HG03439 (cell line): ENCODE results near the gene CTU1.

Source experiments
- ATAC-seq: cut with Tn5 transposase; IDR thresholded peaks from one replicate; pipeline ENCODE4 v1.9.1; 2021; ENCODE audit warnings: mild to moderate bottlenecking, moderate library complexity; ENCODE audit not compliant: unreplicated experiment

CTU1 gene

DNA sequence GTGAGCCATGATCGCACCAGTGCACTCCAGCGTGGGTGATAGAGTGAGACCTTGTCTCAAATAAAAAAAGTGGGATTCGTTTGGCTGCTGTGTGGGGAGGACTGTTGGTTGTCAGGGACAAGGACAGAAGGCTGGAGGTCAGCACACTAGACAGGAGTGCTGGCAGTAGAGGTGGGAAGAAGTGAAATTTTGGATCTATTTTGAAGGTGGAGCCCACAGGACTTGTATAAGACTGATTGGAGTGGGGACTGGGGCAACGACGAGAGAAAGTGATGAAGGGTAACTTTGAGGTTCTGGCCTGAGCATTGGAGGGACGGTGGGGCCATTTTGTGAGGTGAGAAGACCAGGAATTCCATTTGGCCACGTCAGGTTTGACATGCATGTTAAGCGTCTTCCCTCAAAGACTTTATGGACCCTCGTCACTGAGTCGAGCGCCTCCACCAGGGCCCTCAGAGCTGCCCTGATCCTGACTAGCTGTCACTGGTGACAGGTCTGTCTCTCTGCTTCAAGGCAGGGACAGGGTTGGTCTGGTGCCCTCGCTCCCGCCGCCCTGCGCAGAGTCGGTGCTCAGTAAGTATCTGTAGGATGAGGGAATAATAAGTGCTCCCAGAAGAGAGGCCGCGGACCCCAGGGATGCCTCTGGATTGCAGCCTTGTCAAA lies 673 bp downstream of the CTU1 start:
- ATAC-seq = peak; percentile 4

DNA sequence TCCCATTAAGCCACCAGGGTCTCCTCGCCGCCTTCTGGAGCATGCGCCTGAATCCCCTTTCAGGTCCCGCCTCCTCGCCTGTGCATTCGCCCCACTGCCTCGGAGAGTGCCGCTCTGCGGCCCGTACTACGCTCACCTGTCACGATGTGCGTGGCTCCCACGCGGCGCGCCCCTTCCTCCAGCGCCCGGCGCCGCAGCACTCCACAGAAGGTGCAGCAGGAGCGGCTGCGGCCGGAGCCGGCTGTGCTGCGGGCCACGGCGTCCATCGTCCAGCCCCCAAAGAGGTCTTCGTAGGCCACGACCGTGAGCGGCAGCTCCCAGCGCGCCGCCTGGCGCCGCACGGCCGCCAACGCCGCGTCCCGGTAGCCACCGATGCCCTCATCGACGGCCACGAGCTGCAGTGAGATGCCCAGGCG lies 4.3 kb downstream of the CTU1 start:
- no peak for ATAC-seq

DNA sequence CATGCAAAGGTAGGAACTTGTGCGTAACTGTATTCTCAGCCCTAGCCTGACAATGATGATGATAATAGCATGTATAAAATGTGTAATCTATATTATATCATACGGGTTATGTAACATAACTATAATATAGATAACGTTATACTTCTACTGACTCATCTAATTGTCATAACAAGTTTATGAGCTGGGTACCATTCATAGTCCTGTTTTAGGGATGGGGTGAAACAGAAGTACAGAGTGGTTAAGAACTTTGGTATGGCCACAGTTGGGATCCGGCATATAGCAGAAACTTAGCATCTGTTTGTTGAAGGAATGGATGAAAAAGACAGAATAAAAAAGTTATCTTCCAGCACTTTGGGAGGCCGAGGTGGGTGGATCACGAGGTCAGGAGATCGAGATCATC lies 5.2 kb downstream of the CTU1 start:
- no peak for ATAC-seq

DNA sequence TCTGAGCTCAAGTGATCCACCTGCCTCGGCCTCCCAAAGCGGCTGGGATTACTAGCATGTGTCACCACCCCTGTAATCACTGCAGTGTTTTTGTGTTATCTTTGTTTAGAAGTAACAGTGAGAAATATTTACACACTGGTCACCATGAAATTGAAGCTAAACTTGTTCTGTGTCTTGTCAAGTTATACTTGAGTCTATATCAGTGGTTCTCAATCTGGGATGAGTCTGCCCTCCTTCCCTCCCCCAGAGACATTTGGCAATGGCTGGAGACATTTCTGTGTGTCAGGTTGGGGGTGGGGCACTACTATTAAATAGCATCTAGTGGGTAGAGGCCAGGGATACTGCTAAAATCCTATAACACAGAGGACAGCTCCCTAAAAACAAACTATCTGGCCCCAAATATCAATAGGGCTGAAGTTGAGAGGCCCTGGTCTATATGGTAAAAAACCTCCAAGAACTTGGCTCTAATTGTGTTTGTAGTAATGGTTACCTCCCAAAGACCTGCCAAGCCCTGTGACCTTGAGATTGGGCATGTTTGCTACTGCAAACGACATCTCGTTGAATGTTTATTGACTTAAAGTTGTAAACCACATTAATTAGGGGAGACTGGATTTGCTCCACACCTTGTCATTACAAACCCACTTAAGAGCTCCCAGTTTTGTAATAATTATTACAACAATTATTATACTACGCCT lies 6.9 kb downstream of the CTU1 start:
- ATAC-seq = no peak

DNA sequence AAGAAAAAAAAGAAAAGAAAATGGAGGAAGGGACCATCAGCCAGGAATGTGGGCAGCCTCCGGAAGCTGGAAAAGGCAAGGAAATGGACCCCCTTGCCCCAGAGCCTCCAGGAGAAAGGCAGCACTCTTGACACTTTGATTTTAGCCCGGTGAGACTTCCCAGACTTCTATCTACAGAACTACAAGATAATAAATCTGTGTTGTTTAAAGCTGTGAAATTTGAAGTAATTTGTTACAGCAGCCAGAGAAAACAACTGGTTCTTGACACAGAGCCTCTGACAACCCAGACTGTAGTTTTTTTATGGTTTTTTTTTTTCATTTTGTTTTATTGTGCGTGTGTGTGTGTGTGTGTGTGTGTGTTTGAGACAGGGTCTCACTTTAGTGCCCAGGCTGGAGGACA lies 7.6 kb downstream of the CTU1 start:
- ATAC-seq = no peak

DNA sequence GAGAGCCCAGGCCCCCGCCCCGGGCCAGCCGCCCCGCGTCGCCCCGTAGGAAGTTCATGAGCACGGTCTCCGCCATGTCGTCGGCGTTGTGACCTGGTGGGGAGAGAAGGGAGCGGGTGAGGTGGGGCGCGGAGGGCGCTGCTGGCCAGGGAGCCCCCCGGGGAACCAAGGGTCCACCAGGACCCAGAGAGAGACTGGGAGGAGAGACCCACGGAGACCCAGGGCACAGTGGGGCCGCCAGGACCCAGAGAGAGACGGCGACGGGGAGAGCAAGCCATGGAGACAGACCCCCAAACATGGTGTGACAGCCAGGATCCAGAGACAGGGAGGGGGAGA lies 9.2 kb downstream of the CTU1 start:
- ATAC-seq = no peak

DNA sequence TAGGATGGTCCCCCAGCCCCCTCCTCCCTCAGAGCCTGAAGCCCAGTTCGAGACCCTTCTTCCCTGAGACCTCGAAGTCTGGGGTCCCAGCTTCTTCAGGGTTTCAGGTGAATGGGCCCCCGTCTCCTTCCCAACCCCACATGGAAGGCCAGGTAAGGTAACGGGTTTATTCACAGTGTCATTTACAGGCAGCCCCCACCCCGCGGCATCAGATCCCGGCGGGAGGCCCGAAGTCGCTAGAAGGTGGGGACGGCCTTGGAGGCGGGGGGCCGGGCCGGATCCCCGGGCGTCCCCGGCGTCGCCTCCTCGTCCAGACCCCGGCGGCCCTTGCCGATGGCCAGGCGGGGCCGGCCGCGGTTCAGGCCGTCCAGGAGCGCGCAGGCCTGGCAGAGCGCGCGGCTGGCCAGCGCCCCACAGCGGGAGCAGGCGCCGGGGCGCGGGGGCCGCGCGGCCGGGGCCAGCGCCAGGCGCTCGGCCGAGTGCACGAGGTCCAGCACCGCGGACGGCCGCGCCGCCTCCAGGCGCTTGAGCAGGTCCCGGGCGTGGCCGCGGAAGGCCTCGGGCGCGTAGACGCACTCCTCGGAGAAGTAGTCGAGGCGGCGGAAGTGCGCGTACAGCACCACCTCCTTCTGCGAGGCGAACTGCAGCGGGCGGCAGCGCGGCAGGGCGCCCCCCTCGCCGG lies 9.7 kb downstream of the CTU1 start:
- ATAC-seq = no peak

DNA sequence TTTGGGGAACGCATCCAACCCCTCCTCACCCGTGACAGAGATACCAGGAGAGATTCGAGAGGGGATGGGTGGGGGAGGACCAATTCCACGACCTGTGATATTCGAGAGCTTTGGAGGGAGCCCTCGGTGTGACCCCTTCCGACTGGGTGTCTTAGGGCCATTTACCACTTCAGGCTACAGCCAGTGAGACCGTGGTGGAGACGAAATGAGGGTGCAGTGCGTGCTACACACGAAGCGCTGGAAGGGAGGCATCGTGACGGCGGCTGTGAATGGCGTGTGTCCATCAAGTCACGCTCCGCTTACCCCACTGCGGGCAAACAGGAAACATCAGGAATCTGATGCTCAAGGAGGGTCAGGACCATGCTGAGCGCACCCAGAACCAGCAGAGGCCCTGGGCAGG lies 10.4 kb downstream of the CTU1 start:
- no peak for ATAC-seq

DNA sequence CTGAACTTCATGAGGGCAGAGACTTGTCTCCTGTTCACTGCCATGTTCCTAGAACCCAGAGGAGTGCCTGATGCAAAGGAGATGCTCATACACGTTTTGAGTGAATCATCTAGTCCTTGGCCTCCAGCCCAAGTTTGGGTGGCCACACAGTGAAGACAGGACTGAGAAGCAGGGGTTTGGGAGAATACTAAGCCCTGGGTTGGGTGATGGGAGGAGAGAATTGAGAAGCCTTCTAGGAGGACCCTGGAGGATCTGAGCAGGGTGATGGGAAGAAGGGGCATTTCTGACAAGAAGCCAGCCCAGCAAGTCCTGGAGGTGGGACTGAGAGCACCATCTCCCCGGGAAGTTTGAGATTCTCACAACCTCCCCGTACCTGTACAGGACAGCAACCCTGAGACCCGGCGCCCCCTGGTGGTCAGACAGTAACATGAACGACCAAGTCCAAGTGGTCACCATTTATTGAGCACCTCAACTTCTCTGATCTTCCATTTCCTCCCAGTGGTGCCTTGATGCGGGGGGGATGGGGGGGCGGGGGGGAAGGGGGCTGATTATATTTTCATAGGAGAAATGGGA lies 11.0 kb downstream of the CTU1 start:
- no peak for ATAC-seq

DNA sequence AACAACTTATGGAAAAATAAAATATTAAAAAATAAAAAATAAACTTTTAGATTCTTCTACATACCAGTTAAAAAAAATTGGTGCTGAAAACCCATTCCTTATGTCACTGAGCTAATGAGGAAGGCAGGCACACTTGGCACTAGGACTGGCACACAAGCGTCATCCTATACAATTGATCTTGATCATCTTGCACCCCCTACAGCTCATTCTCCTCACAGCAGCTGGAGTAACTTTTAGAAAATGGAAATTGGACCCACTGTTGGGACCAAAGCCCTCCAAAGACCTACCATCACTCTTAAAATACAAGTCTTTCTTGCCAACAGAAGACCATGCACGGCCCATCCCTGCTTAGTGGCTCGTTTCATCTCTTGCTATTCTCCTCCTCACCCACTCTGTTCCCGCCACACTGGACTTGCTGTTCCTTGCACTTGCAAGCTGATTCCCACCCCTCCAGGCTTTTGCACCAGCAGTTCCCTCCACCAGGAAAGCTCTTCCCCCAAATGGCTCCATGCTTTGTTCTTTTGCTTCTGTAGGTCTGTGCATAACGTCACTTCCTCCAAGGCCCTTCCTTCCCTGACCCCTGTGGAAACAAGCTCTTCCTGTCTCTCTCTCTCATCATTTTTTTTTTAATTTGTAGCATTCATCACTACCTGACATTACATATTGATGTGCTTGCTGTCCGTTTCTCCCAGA lies 11.6 kb downstream of the CTU1 start:
- ATAC-seq = no peak

DNA sequence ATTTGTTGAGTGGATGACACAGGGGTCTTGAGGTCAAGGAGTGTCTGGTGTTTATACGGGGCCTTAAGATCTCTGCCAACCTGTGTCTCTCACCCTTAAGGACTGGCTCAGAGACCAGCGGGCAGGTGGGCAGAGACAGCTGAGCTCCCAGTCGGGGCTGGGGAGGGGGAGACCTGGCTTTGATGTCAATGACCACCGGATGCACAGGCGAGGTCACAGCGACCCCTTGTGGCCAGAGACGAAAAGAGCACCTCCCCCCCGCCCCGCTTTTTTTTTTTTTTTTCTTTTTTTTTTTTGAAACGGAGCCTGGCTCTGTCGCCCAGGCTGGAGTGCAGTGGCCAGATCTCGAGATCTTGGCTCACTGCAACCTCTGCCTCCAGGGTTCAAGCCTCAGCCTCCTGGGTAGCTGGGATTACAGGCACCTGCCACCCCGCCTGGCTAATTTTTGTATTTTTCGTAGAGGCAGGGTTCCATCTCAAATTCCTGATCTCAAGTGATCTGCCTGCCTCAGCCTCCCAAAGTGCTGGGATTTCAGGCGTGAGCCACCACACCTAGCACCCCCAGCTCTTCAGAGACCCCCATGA lies 13.4 kb downstream of the CTU1 start:
- ATAC-seq = no peak

DNA sequence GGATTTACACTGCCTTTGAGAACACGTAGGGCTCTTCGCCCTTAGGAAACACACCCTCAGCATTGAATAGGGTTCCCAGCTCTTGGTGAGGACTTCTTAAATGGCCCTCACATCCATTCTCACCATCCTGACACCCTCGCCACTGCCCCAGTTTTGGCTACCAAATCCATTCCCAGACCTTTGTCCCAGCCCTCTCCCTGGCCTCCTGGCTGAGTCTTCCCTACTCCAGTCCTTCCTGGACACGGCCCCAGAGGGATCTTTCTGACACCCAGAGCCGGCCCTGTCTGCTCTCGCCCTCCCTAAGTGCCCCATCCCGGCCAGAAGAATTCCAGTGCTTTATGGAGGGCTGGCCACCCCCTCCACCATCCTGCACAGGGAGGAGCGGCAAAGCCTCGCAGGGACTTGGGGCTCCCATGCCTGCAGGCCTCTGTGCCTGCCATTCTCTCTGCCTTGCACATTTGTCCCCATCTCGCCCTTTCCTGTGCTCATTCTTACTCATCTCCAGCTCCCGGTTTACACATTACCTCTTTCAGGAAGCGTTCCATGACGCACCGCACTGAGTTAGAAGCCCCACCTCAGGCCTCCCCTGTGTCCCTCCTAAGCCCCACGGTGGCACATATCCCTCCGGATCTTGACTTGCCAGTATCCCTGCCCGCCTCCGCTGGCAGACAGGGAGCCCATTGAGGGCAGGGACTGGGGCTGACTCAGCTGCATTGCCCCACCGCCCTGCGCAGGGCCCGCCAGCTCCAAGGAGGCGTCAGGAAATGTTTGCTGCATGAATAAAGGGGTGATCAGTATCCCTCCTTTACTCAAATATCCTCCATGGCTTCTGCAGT lies 14.5 kb downstream of the CTU1 start:
- no peak for ATAC-seq

DNA sequence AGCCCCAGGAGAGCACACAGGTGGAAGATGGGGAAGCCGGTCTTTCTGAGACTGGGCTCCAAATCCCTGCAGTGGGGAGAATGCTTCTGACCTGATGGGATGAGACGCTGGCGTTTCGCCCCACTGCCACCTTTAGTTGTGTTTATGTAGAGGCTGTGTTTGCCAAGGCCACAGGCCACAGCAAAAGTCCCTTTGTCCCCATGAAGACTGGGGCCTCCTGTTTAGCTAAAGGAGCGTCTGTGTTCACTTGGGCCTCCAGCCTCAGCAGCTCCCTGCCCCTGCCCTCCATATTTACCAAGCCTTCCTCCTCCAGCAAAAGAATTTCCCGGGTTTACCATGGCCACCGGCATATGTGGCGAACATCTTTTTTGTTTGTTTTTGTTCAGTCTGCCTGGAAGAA lies 15.1 kb downstream of the CTU1 start:
- ATAC-seq = no peak

DNA sequence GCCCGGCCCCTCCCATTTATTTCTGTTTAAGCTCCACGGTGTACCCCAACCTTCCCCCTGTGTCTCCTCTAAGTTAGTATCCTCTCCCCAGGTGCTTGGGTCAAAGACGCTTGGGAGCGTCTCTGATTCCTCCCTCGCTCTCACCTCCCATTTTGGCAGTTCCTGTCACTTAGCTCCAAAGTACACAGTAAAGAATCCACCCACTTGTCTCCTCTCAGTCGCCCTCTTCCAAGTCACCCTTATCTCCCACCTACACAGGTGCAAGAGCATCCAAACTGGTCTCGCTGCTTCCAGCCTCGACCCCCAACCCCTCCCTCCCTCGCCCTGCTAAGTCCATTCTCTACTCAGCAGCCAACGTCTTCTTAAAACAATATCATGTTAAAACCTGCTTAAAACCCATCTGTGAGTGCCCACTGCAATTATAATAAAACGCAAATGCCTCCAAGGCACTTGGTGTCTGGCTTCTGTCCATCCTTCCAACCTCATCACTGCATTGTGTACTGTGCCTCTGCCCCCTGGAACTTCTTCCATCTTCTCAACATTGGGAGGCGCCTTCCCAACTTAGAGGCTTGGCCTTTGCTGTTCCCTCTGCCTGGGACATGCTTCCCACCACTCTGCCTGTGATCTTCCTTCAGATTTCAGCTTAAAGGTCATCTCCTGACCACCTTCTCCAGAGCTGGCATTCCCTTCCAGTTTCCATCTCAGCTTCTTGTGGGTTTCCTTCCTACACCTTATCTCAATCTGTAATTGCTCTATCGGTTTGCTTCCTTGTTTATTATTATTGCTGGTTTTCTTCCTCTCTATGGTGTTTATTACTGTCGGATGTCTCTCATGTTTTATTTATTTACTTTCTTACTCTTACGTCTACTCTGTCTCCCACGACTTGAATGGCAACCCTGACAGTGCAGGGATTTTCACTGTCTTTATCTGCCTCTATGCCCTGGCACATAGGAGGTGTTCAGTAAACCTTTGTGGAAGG lies 16.0 kb downstream of the CTU1 start:
- ATAC-seq = no peak

DNA sequence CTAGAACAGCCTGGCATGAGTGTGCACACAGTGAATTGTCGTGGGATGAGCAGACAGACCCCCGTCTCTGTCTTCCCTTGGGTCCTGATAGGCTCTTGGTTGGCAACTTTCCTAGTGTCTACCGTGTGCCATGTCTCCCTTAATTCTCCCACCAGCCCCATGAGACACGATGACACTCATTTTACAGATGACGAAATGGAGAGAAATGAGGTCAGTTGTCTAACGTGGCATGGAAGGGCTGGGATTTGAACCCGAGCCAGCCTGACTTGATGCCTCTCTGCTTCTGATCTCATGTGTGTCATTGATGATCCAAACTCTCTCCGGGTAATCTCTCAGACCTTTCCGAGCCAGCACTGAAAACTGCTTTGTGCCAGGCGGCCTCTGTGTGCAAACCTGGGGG lies 17.1 kb downstream of the CTU1 start:
- no peak for ATAC-seq

DNA sequence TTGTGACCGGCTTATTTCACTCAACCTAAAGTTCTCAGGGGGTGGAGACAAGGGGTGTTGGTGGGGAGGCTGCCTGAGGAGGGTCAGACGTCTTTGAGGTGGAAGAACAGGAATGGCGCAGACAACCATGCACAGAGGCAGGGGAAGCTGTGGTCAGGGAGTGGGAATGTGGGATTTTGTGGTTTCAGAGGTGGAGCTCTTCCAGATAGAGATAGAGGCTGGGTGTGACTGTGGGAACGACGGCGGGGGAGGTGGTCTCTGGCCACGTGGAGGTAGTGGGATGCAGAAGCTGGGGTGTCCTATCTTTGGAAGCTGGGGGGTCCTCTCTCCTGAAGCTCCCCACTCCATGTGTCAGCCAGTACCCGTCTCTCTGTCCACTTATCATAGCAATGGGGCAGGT lies 17.7 kb downstream of the CTU1 start:
- ATAC-seq = no peak

DNA sequence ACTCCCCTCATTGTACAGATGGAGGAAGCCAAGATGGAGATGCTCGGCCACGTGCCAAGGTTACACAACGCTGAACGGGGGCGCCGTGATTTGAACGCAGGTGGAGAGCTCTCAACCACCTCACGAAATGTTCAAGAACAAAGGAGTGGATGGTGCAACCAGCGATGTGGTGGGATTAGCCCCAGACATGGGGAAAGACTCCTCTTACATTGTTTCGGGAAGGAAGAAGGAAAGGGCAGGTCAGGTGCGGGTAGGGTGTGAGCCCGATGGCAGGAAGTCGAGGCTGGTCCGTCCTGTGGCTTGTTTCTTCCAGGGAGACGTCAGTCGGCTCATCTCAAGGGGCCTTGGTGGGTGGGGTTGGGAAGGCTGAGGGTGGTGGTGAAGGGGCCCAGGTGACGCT lies 18.4 kb downstream of the CTU1 start:
- no peak for ATAC-seq

DNA sequence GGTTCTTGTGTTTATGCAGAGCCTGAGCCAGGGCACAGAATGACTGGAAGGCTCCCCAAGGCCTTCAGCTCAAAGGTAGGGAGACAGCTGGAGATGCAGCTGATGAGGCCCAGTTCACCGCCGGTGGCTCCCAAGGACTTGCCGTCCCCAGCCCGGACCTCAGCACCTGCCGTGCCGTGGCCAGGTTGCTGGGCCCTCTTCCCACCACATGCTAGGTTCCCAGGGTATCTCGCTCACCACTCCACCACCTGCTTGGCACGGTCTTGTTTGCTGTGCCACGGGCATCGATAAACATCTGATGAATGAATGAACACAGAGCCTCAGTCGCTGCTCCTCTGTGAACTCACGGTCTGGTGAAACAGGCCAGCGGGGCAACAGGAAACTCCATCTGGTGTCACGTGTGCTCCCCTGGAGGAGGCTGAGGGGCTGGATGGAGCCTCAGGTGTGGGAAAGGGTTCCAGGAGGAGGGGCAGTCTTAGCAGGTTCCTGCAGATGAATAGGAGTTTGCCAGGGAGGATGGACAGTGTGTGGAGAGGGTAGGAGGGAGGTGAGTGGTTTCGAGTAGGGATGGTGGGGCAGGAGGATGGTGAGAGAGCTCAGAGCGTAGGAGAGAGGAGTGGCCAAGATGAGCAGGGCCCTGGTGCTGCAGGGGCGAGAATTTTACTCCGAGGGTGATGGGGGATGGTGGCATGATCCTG lies 21.9 kb downstream of the CTU1 start:
- ATAC-seq = no peak

DNA sequence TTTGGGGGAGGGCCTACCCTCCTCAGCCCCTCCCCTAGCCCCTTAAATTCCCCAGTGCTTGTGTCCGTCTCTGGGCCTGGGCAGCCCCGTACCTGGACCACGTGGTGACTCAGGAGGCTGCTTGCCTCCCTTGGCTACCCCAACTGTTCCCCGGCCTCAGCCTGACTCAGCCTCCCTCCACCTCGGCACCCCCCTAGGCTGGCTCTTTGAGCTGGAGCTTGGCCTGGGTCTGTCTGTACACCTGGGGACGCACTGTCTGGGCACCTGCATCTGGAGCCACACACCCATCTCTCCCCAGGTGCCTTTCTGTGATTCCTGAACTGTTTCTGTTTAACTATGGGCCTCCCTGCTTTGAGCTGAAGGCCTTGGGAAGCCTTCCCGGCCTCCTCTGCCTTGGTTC lies 23.7 kb downstream of the CTU1 start:
- ATAC-seq = no peak
